Liver (tissue), 9 donors: ENCODE results near the gene WBP1. TPM values are rescaled to one million over a fixed set of nuclear protein-coding genes. Genes with fewer than 3 reads are reported as not detected.
"Not testable (repeated sequence)": the region's sequence is repeated elsewhere in the genome, so short reads cannot be mapped to it uniquely, and the experiment has no call there.

Source experiments
- DNase-seq: peaks from one replicate; pipeline ENCODE4 v3.0.0-alpha.2; 2017; ENCODE audit warnings: low spot score
- H3K27ac ChIP-seq, 2 donors: one replicate each; pipeline ENCODE4 v1.7.0; 2013; ENCODE audit warnings: inconsistent platforms in 2 of 2, low read length in 2 of 2, control low read depth in 1 of 2, low read depth in 1 of 2, mild to moderate bottlenecking in 1 of 2
- H3K27me3 ChIP-seq, 4 donors: one replicate each; pipeline versions ENCODE4 v1.6.1 to v1.7.0; 2013; ENCODE audit warnings: low read length in 3 of 4, inconsistent platforms in 1 of 4, mild to moderate bottlenecking in 1 of 4, moderate library complexity in 1 of 4; ENCODE audit not compliant: control insufficient read depth in 4 of 4, insufficient read depth in 4 of 4
- H3K36me3 ChIP-seq, 4 donors: one replicate each; pipeline versions ENCODE4 v1.6.1 to v1.7.0; 2013; ENCODE audit warnings: low read length in 3 of 4, mild to moderate bottlenecking in 3 of 4, low read depth in 1 of 4, moderate library complexity in 1 of 4; ENCODE audit not compliant: control insufficient read depth in 4 of 4, insufficient read depth in 3 of 4
- H3K4me1 ChIP-seq, 4 donors: one replicate each; pipeline versions ENCODE4 v1.6.1 to v1.7.0; 2013; ENCODE audit warnings: low read length in 3 of 4, mild to moderate bottlenecking in 3 of 4, moderate library complexity in 1 of 4; ENCODE audit not compliant: control insufficient read depth in 4 of 4, insufficient read depth in 4 of 4
- H3K4me3 ChIP-seq, 3 donors: one replicate each; pipeline versions ENCODE4 v1.6.1 to v1.7.0; 2013; ENCODE audit warnings: low read length in 3 of 3, control low read depth in 1 of 3, low read depth in 1 of 3, mild to moderate bottlenecking in 1 of 3
- H3K9ac ChIP-seq, 2 donors: one replicate each; pipeline ENCODE4 v1.7.0; 2013; ENCODE audit warnings: low read length in 2 of 2, mild to moderate bottlenecking in 2 of 2, moderate library complexity in 2 of 2, control low read depth in 1 of 2, low read depth in 1 of 2
- H3K9me3 ChIP-seq, 4 donors: one replicate each; pipeline versions ENCODE4 v1.6.1 to v1.7.0; 2013; ENCODE audit warnings: low read length in 3 of 4; ENCODE audit not compliant: control insufficient read depth in 4 of 4
- ATF3 ChIP-seq: IDR thresholded peaks from 2 replicates; pipeline ENCODE4 v1.6.1; 2016; ENCODE audit warnings: antibody characterized with exemption
- FOXA1 ChIP-seq: IDR thresholded peaks from 2 replicates; pipeline ENCODE4 v1.6.1; 2016; ENCODE audit warnings: antibody characterized with exemption
- FOXA2 ChIP-seq: IDR thresholded peaks from 2 replicates; pipeline ENCODE4 v1.6.1; 2016; ENCODE audit warnings: antibody characterized with exemption
- GABPA ChIP-seq, 2 donors: IDR thresholded peaks in 1 of 2; conservative IDR thresholded peaks in 1 of 2; 2 replicates each; pipeline ENCODE4 v1.6.1; 2016; ENCODE audit warnings: antibody characterized with exemption in 2 of 2, mild to moderate bottlenecking in 1 of 2, moderate library complexity in 1 of 2
- HNF4G ChIP-seq: IDR thresholded peaks from 2 replicates; pipeline ENCODE4 v1.6.1; 2016; ENCODE audit warnings: antibody characterized with exemption
- RAD21 ChIP-seq, 2 donors: IDR thresholded peaks; 2 replicates each; pipeline ENCODE4 v1.6.1; 2016; ENCODE audit warnings: antibody characterized with exemption in 2 of 2, mild to moderate bottlenecking in 2 of 2
- REST ChIP-seq: IDR thresholded peaks from 2 replicates; pipeline ENCODE4 v1.6.1; 2016; ENCODE audit warnings: antibody characterized with exemption, mild to moderate bottlenecking
- RXRA ChIP-seq, 2 donors: IDR thresholded peaks; 2 replicates each; pipeline ENCODE4 v1.6.1; 2017 to 2018; ENCODE audit warnings: antibody characterized with exemption in 2 of 2, mild to moderate bottlenecking in 1 of 2
- WGBS: extraction: QIAGEN DNeasy Blood & Tissue Kit; methylation state at CpG from one replicate; pipeline ENCODE4 v1.1.7; 2013; 5-methylcytosine and 5-hydroxymethylcytosine counted together
- polyA plus RNA-seq, 2 donors: library from polyadenylated mRNA; stranded (reverse) in 1 of 2; unstranded in 1 of 2; fragments of 200-250 nt in 1 of 2; fragments of >200 nt in 1 of 2; fragmentation: Nextera tagmentation in 1 of 2; extraction: Ambion mirVana in 1 of 2; gene quantifications; one replicate each; pipeline versions ENCODE4 v1.2.1 to v1.2.3, GENCODE V29; 2013 to 2015
- total RNA-seq, 2 donors: library from RNA; depleted of rRNA; stranded (reverse); fragments of >200 nt; gene quantifications; one replicate each; pipeline ENCODE4 v1.2.3, GENCODE V29; 2014
- donor health status: healthy.
- donor health status: healthy.
- donor health status: healthy.
- donor health status: healthy.
- donor health status: healthy.

The WBP1 gene
- total and polyA plus RNA-seq, 4 donors, result 19.2 to 45.0 (median 24.9) TPM

GRCh38 chr2:74458938-74459363 is 713 bp downstream of the WBP1 start (continued):
- TF ChIP-seq FOXA2 (no peak), GABPA (IDR thresholded peaks at IDR 0.05 in 1 of 2, conservative IDR thresholded peaks at IDR 0.05 in 1 of 2) (no peak), REST (no peak), ATF3 (no peak), RXRA (IDR thresholded peaks at IDR 0.05) (no peak), HNF4G (no peak), FOXA1 (no peak)

GRCh38 chr2:74459503-74460118 is 1.4 kb downstream of the WBP1 start:
- not testable (repeated sequence) for DNase-seq, H3K9me3 ChIP-seq, H3K9ac ChIP-seq, H3K27me3 ChIP-seq, H3K27ac ChIP-seq
- WGBS, result 88% methylated on average over 13 of the region's 13 CpGs
- Histone ChIP-seq H3K4me1 (peaks cover 8 to 43% (median 39%) of the 10 kb centered on the region in 4 donors), H3K4me3 (peak overlapping the region in 1 of 3 donors; percentile 58), H3K36me3 (peaks cover 3 to 19% (median 9%) of the 10 kb centered on the region in 4 donors)

GRCh38 chr2:74460187-74460586 is 1.9 kb downstream of the WBP1 start:
- not testable (repeated sequence) for H3K27me3 ChIP-seq, H3K4me3 ChIP-seq, DNase-seq, H3K9me3 ChIP-seq, H3K27ac ChIP-seq, H3K9ac ChIP-seq
- peaks cover 8 to 42% (median 38%) of the 10 kb centered on the region in 4 donors for H3K4me1 ChIP-seq
- 91% methylated on average over 10 of the region's 10 CpGs for WGBS
- H3K36me3 ChIP-seq, result peaks cover 3 to 19% (median 9%) of the 10 kb centered on the region in 4 donors

- DNase-seq, result no peak
- H3K27me3 ChIP-seq, result no peaks in the 10 kb centered on the region
- H3K4me3 ChIP-seq, result no peak overlapping the region
- no peak overlapping the region for H3K9ac ChIP-seq
- peaks cover 3 to 19% (median 9%) of the 10 kb centered on the region in 4 donors for H3K36me3 ChIP-seq
- 96% methylated on average over 27 of the region's 27 CpGs for WGBS
- H3K4me1 ChIP-seq, result peaks cover 4 to 36% (median 29%) of the 10 kb centered on the region in 4 donors
- TF ChIP-seq RAD21 (IDR thresholded peaks at IDR 0.05), result peak in 1 of 2 donors; percentile 4
- TF ChIP-seq REST, result no peak
- H3K9me3 ChIP-seq, result no peaks in the 10 kb centered on the region
- H3K27ac ChIP-seq, result no peak overlapping the region
Measured at GRCh38 chr2:74461187-74462053, 3.2 kb downstream of the WBP1 start.
